ENCODE results near the gene GNMT. TPM values are rescaled to one million over a fixed set of nuclear protein-coding genes. Genes with fewer than 3 reads are reported as not detected.

The GNMT gene
- total RNA-seq, 4 donors from 2014 or later = 2.6 to 3.6 (median 2.6) TPM; not detected in 1

DNA sequence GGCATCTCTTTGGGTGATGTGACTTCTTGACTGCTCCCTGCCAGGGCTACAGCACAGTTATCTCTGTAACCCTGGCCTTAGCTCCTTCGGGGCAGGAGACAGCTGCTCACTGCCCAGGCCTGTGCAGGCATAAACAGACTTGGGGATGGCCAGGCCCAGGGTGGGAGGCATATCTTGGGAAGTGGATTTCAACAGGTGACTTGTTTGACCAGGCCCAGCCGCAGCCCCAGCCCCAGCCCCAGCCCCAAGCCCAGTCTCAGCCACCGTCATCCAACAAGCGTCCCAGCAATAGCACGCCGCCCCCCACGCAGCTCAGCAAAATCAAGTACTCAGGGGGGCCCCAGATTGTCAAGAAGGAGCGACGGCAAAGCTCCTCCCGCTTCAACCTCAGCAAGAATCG, 45.7 kb downstream of the GNMT start:
- H3K36me3 ChIP-seq = peaks cover 0 to 72% of the 10 kb centered on the region in 2 donors
- no peak overlapping the region for H3K27ac ChIP-seq
- H3K4me1 ChIP-seq = no peaks in the 10 kb centered on the region
- no peaks in the 10 kb centered on the region for H3K27me3 ChIP-seq
- no peak for ATAC-seq
- H3K4me3 ChIP-seq = no peak overlapping the region
- WGBS, 2 donors (ENCODE audit: low coverage in 1 of 2) = 93 to 100% methylated on average over 1 to 4 of the region's 11 CpGs
- H3K9me3 ChIP-seq = no peaks in the 10 kb centered on the region
- no peak for TF ChIP-seq POLR2AphosphoS5 (IDR thresholded peaks at IDR 0.05)
- TF ChIP-seq POLR2A (IDR thresholded peaks at IDR 0.05) = no peak
- TF ChIP-seq, protein P1, sequence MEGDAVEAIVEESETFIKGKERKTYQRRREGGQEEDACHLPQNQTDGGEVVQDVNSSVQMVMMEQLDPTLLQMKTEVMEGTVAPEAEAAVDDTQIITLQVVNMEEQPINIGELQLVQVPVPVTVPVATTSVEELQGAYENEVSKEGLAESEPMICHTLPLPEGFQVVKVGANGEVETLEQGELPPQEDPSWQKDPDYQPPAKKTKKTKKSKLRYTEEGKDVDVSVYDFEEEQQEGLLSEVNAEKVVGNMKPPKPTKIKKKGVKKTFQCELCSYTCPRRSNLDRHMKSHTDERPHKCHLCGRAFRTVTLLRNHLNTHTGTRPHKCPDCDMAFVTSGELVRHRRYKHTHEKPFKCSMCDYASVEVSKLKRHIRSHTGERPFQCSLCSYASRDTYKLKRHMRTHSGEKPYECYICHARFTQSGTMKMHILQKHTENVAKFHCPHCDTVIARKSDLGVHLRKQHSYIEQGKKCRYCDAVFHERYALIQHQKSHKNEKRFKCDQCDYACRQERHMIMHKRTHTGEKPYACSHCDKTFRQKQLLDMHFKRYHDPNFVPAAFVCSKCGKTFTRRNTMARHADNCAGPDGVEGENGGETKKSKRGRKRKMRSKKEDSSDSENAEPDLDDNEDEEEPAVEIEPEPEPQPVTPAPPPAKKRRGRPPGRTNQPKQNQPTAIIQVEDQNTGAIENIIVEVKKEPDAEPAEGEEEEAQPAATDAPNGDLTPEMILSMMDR (IDR thresholded peaks at IDR 0.05) = no peak

DNA sequence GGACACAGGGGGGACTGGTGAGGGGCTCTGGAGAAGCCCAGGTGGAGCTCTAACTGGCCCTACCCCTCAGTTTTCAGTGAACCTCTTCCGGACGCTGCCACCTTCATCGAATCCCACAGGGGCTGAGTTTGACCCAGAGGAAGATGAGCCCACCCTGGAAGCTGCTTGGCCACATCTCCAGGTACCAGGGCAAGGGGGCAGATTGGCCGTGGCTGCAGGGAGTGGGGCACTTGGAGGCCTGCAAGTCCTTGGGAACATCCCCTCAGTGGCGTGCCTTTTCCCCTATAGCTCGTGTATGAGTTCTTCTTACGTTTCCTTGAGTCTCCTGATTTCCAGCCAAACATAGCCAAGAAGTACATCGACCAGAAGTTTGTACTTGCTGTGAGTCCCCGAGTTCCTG, 46.6 kb downstream of the GNMT start:
- no peak overlapping the region for H3K27ac ChIP-seq
- no peak for ATAC-seq
- H3K27me3 ChIP-seq = no peaks in the 10 kb centered on the region
- H3K4me1 ChIP-seq = peaks cover 0 to 7% (median 0%) of the 10 kb centered on the region in 3 donors
- no peaks in the 10 kb centered on the region for H3K9me3 ChIP-seq
- H3K36me3 ChIP-seq = peaks cover 0 to 76% of the 10 kb centered on the region in 2 donors
- 90% methylated on average over 6 of the region's 9 CpGs; no CpG with 5 or more reads in 1 of the 2 donors for WGBS, 2 donors (ENCODE audit: low coverage in 1 of 2)
- no peak overlapping the region for H3K4me3 ChIP-seq
- TF ChIP-seq POLR2AphosphoS5 (IDR thresholded peaks at IDR 0.05) (no peak), POLR2A (IDR thresholded peaks at IDR 0.05) (peak in 1 of 2 donors; percentile 9), EP300 (IDR thresholded peaks at IDR 0.05) (no peak)

DNA sequence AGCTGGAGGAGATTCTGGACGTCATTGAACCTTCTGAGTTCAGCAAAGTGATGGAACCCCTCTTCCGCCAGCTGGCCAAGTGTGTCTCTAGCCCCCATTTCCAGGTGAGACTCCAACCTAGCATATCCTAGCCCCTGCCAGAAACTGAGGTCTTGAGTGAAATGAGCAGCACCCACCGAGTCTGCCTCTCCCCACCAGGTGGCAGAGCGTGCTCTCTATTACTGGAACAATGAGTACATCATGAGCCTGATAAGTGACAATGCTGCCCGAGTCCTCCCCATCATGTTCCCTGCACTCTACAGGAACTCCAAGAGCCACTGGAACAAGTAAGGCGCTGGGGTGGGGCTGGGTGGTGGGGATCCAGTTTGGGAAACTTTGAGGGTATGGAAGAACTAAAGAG, 48.6 kb downstream of the GNMT start:
- H3K27ac ChIP-seq = no peak overlapping the region
- no peak overlapping the region for H3K4me3 ChIP-seq
- peaks cover 0 to 68% of the 10 kb centered on the region in 2 donors for H3K36me3 ChIP-seq
- TF ChIP-seq POLR2AphosphoS5 (IDR thresholded peaks at IDR 0.05) = no peak
- TF ChIP-seq, protein P1 (IDR thresholded peaks at IDR 0.05) = peak in 2 of 4 experiments; percentile 40 to 44
- no peak for ATAC-seq
- no peaks in the 10 kb centered on the region for H3K27me3 ChIP-seq
- H3K9me3 ChIP-seq = no peaks in the 10 kb centered on the region
- no CpG with 5 or more reads among the region's 6 CpGs for WGBS, 2 donors (ENCODE audit: low coverage in 1 of 2)
- H3K4me1 ChIP-seq = peaks cover 0 to 21% (median 7%) of the 10 kb centered on the region in 3 donors

DNA sequence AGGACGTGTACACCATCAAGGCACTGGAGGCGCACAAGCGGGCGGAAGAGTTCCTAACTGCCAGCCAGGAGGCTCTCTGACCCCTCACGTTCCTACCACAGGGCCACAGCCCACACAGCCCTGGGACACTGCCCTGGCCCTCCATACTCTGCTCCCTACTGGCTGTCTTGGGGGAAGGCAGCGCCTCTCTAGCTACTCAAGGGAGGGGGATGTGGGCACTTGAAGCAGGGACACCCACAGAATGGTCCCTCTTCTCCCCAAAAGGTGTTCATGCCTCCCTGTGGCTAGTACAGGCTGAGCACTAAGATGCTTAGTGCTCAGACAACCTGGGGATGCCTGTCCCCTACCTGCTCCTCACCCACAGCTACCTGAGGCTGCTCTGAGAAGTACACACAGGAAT, 50.7 kb downstream of the GNMT start:
- Histone ChIP-seq H3K36me3 (peaks cover 0 to 62% of the 10 kb centered on the region in 2 donors), H3K4me1 (peaks cover 0 to 39% (median 21%) of the 10 kb centered on the region in 3 donors), H3K27ac (no peak overlapping the region), H3K4me3 (no peak overlapping the region), H3K9me3 (no peaks in the 10 kb centered on the region), H3K27me3 (no peaks in the 10 kb centered on the region)
- no peak for ATAC-seq
- WGBS, 2 donors (ENCODE audit: low coverage in 1 of 2) = 0 to 79% methylated on average over 1 to 4 of the region's 6 CpGs
- TF ChIP-seq EP300 (IDR thresholded peaks at IDR 0.05) = no peak

DNA sequence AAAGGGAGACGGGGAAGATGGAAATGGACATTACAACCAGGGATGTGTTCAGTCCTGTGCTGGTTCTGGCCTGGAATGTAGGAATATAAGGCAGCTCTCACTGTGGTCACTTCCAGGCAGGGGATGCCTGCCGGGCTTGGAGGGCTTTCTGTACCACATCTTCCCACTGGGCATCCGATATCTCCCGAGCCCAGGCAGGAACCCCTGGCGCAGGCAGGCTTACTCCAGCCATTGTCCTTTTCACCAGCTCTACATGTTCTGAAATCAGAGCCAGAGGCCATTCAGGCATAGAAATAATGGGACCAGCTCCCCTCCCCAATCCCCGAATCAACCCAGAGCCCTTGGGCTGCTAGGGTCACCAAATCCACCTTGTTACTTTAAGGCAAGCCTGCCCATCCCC, 51.8 kb downstream of the GNMT start:
- TF ChIP-seq POLR2A (IDR thresholded peaks at IDR 0.05) (no peak), POLR2AphosphoS5 (IDR thresholded peaks at IDR 0.05) (no peak), EP300 (IDR thresholded peaks at IDR 0.05) (no peak)
- TF ChIP-seq, protein P1 (IDR thresholded peaks at IDR 0.05) = no peak
- no peaks in the 10 kb centered on the region for H3K27me3 ChIP-seq
- peaks cover 0 to 51% (median 32%) of the 10 kb centered on the region in 3 donors for H3K4me1 ChIP-seq
- H3K36me3 ChIP-seq = peaks cover 0 to 58% of the 10 kb centered on the region in 2 donors
- H3K9me3 ChIP-seq = no peaks in the 10 kb centered on the region
- no peak for ATAC-seq
- 51 to 60% methylated on average over 2 to 4 of the region's 6 CpGs for WGBS, 2 donors (ENCODE audit: low coverage in 1 of 2)
- peak overlapping the region in 1 of 4 donors; percentile 88 for H3K27ac ChIP-seq
- no peak overlapping the region for H3K4me3 ChIP-seq

DNA sequence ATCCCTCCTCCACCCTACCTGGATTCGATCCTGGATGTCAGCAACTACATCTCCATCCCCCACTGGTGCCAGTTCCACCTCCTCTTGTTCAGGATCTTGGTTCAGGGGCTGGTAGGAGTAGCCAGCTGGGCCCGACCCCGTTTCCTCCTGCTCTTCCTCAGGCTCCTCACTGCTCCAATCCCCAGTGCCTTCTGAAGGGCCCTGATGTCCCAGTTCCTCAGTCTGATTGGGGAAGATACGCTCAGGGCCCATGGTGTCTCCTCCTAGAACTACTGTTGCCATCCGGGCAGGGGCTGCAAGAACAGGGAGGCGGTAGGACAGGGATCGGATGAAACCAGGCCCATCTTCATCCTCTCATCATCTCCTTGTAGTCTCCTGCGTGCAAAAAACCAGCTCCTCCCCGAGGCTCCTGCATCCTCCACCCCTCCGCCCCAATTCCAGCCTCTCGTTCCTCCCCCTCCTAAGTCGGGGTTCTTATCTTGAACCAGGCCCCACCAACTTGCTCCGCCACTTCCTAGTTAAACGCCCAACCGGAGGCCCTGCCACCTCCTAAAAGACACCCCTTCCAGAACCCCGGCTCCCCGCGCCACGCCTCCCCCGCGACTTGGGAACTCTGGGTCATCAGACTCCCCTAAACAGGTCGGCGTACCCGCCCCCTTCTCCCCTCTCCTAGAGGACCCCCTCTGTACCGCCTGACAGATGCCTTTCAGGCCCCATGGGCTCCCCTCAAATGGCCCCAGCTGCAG, 52.7 kb downstream of the GNMT start:
- WGBS, 2 donors (ENCODE audit: low coverage in 1 of 2) = 0 to 4% methylated on average over 1 to 8 of the region's 25 CpGs
- no peak for ATAC-seq
- no peak for TF ChIP-seq POLR2AphosphoS5 (IDR thresholded peaks at IDR 0.05)
- TF ChIP-seq, protein P1 (IDR thresholded peaks at IDR 0.05) = no peak
- TF ChIP-seq EP300 (IDR thresholded peaks at IDR 0.05) = no peak
- no peak for TF ChIP-seq POLR2A (IDR thresholded peaks at IDR 0.05)
- Histone ChIP-seq H3K36me3 (peaks cover 0 to 58% of the 10 kb centered on the region in 2 donors), H3K9me3 (no peaks in the 10 kb centered on the region), H3K4me3 (peak overlapping the region; percentile 63 to 83), H3K27me3 (no peaks in the 10 kb centered on the region), H3K27ac (peak overlapping the region; percentile 39 to 88 (median 87)), H3K4me1 (peaks cover 0 to 60% (median 34%) of the 10 kb centered on the region in 3 donors)

Data from gastroesophageal sphincter (tissue), 4 donors.